Measurements from ENCODE around the gene ALDH1A3. TPM values are rescaled to one million over a fixed set of nuclear protein-coding genes. Genes with fewer than 3 reads are reported as not detected.

The ALDH1A3 gene
- total and polyA plus RNA-seq, 2 donors (not counting 1 experiment from before 2014, with no cell fraction given): 4.2 to 32.5 TPM

DNA sequence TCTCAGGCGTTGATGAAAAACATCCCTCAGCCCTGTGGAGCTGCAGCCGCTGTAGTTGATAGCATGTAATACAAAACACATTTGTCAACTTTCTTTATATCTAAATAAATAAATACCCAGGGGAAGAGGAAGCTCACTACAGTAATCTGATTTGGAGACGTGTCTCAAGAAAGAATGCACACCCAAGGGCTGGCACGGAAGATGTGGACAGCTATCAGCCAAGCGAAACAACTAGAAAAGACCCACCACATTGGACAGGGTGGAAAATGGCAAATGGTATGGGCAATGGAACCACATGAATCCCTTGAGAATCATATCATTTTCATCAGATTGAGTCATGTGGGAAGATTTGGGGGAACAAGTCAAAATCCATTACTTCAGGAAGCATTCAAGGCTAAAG, 43.1 kb upstream of the ALDH1A3 start:
- Histone ChIP-seq H3K27ac (ENCODE audit: insufficient read depth, low read length) (no peak overlapping the region), H3K36me3 (ENCODE audit: control insufficient read depth, insufficient read depth, low read length) (no peaks in the 10 kb centered on the region), H3K4me2 (ENCODE audit: extremely low read depth, insufficient read depth, low read length) (no peak overlapping the region), H4K20me1 (ENCODE audit: control insufficient read depth, extremely low read depth, insufficient read depth, low read length) (no peaks in the 10 kb centered on the region), H3K9me3 (ENCODE audit: control insufficient read depth, insufficient read depth, low read depth, low read length) (no peaks in the 10 kb centered on the region), H3K79me2 (ENCODE audit: control insufficient read depth, insufficient read depth, low read length) (no peaks in the 10 kb centered on the region), H3K4me3 (replicated peaks in 1 of 4; ENCODE audit: control extremely low read depth in 1 of 4, insufficient read depth in 1 of 4, low read depth in 3 of 4, low read length in 4 of 4) (no peak overlapping the region), H3K9ac (ENCODE audit: insufficient read depth, low read length) (no peak overlapping the region), H2AFZ (ENCODE audit: low read length) (no peak overlapping the region), H3K27me3 (ENCODE audit: control insufficient read depth, insufficient read depth, low read length) (no peaks in the 10 kb centered on the region), H3K4me1 (ENCODE audit: control insufficient read depth, extremely low read depth, insufficient read depth, low read length) (no peaks in the 10 kb centered on the region)
- TF ChIP-seq, protein P1, sequence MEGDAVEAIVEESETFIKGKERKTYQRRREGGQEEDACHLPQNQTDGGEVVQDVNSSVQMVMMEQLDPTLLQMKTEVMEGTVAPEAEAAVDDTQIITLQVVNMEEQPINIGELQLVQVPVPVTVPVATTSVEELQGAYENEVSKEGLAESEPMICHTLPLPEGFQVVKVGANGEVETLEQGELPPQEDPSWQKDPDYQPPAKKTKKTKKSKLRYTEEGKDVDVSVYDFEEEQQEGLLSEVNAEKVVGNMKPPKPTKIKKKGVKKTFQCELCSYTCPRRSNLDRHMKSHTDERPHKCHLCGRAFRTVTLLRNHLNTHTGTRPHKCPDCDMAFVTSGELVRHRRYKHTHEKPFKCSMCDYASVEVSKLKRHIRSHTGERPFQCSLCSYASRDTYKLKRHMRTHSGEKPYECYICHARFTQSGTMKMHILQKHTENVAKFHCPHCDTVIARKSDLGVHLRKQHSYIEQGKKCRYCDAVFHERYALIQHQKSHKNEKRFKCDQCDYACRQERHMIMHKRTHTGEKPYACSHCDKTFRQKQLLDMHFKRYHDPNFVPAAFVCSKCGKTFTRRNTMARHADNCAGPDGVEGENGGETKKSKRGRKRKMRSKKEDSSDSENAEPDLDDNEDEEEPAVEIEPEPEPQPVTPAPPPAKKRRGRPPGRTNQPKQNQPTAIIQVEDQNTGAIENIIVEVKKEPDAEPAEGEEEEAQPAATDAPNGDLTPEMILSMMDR (conservative IDR thresholded peaks at IDR 0.05 in 1 of 2, IDR thresholded peaks at IDR 0.05 in 1 of 2; ENCODE audit: low read depth in 1 of 2, low read length in 2 of 2): no peak
- TF ChIP-seq EZH2 (IDR thresholded peaks at IDR 0.05; ENCODE audit: low read length, missing control alignments): no peak
- no peak for DNase-seq (ENCODE audit: low read depth in 2 of 2)

DNA sequence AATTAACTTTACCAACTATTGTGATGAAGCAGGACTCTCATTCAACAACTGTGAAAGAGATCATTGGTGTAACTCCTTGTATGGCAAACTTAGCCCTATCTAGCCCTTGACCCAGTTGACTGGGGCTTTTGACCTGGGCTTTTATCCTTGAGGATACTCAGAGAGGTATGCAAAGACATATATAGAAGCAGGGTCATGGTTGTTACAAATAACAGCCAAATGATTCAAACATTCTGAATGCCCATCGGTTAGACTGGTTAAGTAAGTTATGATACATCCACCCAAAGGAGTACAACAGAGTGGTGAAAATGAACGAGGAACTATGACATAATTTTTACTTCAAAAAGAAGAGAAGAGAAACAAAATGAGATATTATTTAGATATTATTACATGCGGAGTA, 38.2 kb upstream of the ALDH1A3 start:
- no peak overlapping the region for H3K4me2 ChIP-seq (ENCODE audit: extremely low read depth, insufficient read depth, low read length)
- no peaks in the 10 kb centered on the region for H3K9me3 ChIP-seq (ENCODE audit: control insufficient read depth, insufficient read depth, low read depth, low read length)
- DNase-seq (ENCODE audit: low read depth in 2 of 2): no peak
- H3K27me3 ChIP-seq (ENCODE audit: control insufficient read depth, insufficient read depth, low read length): no peaks in the 10 kb centered on the region
- H3K79me2 ChIP-seq (ENCODE audit: control insufficient read depth, insufficient read depth, low read length): no peaks in the 10 kb centered on the region
- H4K20me1 ChIP-seq (ENCODE audit: control insufficient read depth, extremely low read depth, insufficient read depth, low read length): no peaks in the 10 kb centered on the region
- TF ChIP-seq EZH2 (IDR thresholded peaks at IDR 0.05; ENCODE audit: low read length, missing control alignments): no peak
- TF ChIP-seq, protein P1 (conservative IDR thresholded peaks at IDR 0.05 in 1 of 2, IDR thresholded peaks at IDR 0.05 in 1 of 2; ENCODE audit: low read depth in 1 of 2, low read length in 2 of 2): no peak
- no peak overlapping the region for H3K4me3 ChIP-seq (replicated peaks in 1 of 4; ENCODE audit: control extremely low read depth in 1 of 4, insufficient read depth in 1 of 4, low read depth in 3 of 4, low read length in 4 of 4)
- peaks cover 2% of the 10 kb centered on the region for H3K4me1 ChIP-seq (ENCODE audit: control insufficient read depth, extremely low read depth, insufficient read depth, low read length)
- H3K9ac ChIP-seq (ENCODE audit: insufficient read depth, low read length): no peak overlapping the region
- no peak overlapping the region for H3K27ac ChIP-seq (ENCODE audit: insufficient read depth, low read length)
- H2AFZ ChIP-seq (ENCODE audit: low read length): no peak overlapping the region
- H3K36me3 ChIP-seq (ENCODE audit: control insufficient read depth, insufficient read depth, low read length): no peaks in the 10 kb centered on the region

- Histone ChIP-seq H3K4me3 (replicated peaks in 1 of 4; ENCODE audit: control extremely low read depth in 1 of 4, insufficient read depth in 1 of 4, low read depth in 3 of 4, low read length in 4 of 4) (no peak overlapping the region), H3K79me2 (ENCODE audit: control insufficient read depth, insufficient read depth, low read length) (no peaks in the 10 kb centered on the region), H3K36me3 (ENCODE audit: control insufficient read depth, insufficient read depth, low read length) (no peaks in the 10 kb centered on the region), H2AFZ (ENCODE audit: low read length) (no peak overlapping the region), H3K4me1 (ENCODE audit: control insufficient read depth, extremely low read depth, insufficient read depth, low read length) (peaks cover 2% of the 10 kb centered on the region), H4K20me1 (ENCODE audit: control insufficient read depth, extremely low read depth, insufficient read depth, low read length) (no peaks in the 10 kb centered on the region), H3K27me3 (ENCODE audit: control insufficient read depth, insufficient read depth, low read length) (no peaks in the 10 kb centered on the region), H3K27ac (ENCODE audit: insufficient read depth, low read length) (no peak overlapping the region), H3K4me2 (ENCODE audit: extremely low read depth, insufficient read depth, low read length) (no peak overlapping the region), H3K9ac (ENCODE audit: insufficient read depth, low read length) (no peak overlapping the region), H3K9me3 (ENCODE audit: control insufficient read depth, insufficient read depth, low read depth, low read length) (no peaks in the 10 kb centered on the region)
- TF ChIP-seq, protein P1 (conservative IDR thresholded peaks at IDR 0.05 in 1 of 2, IDR thresholded peaks at IDR 0.05 in 1 of 2; ENCODE audit: low read depth in 1 of 2, low read length in 2 of 2): no peak
- TF ChIP-seq EZH2 (IDR thresholded peaks at IDR 0.05; ENCODE audit: low read length, missing control alignments): no peak
- peak; percentile 12 to 92 for DNase-seq (ENCODE audit: low read depth in 2 of 2)
Observed at GRCh38 chr15:100842756-100843730, 36.6 kb upstream of the ALDH1A3 start.
